Lung (tissue), 12 donors: ENCODE data around the gene C2CD2. TPM values are rescaled to one million over a fixed set of nuclear protein-coding genes. Genes with fewer than 3 reads are reported as not detected.

Experiments
- ATAC-seq: fragments of 200-7000 bp; cut with Tn5 transposase; one replicate; pipeline ENCODE4 v1.9.1; 2020; ENCODE audit warnings: moderate number of reproducible peaks; ENCODE audit not compliant: insufficient read depth, low FRiP score
- DNase-seq, 3 donors: peaks; one replicate each; pipeline ENCODE4 v3.0.0-alpha.2; 2013 to 2017
- H3K27ac ChIP-seq, 2 donors: one replicate each; pipeline ENCODE4 v1.5.1; 2013; ENCODE audit warnings: mild to moderate bottlenecking in 2 of 2, moderate library complexity in 2 of 2, control low read depth in 1 of 2, inconsistent platforms in 1 of 2, low read depth in 1 of 2, low read length in 1 of 2
- H3K27me3 ChIP-seq, 3 donors: one replicate each; pipeline ENCODE4 v1.5.1; 2013; ENCODE audit warnings: low read length in 2 of 3; ENCODE audit not compliant: control insufficient read depth in 3 of 3, insufficient read depth in 3 of 3
- H3K36me3 ChIP-seq, 4 donors: one replicate each; pipeline ENCODE4 v1.5.1; 2013; ENCODE audit warnings: low read length in 4 of 4, mild to moderate bottlenecking in 1 of 4, moderate library complexity in 1 of 4; ENCODE audit not compliant: control insufficient read depth in 4 of 4, insufficient read depth in 4 of 4
- H3K4me1 ChIP-seq, 5 donors: one replicate each; pipeline ENCODE4 v1.5.1; 2013; ENCODE audit warnings: low read length in 5 of 5, mild to moderate bottlenecking in 2 of 5, moderate library complexity in 1 of 5; ENCODE audit not compliant: control insufficient read depth in 5 of 5, insufficient read depth in 5 of 5
- H3K4me3 ChIP-seq: one replicate; pipeline ENCODE4 v1.5.1; 2013; ENCODE audit warnings: mild to moderate bottlenecking, control low read depth, moderate library complexity
- H3K9ac ChIP-seq, 2 donors: one replicate each; pipeline ENCODE4 v1.5.1; 2013; ENCODE audit warnings: low read length in 2 of 2, control low read depth in 1 of 2; ENCODE audit not compliant: insufficient read depth in 1 of 2
- H3K9me3 ChIP-seq, 4 donors: one replicate each; pipeline ENCODE4 v1.5.1; 2013; ENCODE audit warnings: low read length in 3 of 4, mild to moderate bottlenecking in 1 of 4, moderate library complexity in 1 of 4; ENCODE audit not compliant: control insufficient read depth in 4 of 4, insufficient read depth in 3 of 4
- CTCF ChIP-seq: IDR thresholded peaks from 2 replicates; pipeline ENCODE4 v1.5.1; 2012; ENCODE audit warnings: mild to moderate bottlenecking; ENCODE audit errors: control extremely low read depth, extremely low read depth
- WGBS, 2 donors: extraction: QIAGEN DNeasy Blood & Tissue Kit; methylation state at CpG; one replicate each; pipeline ENCODE4 v1.1.7; 2013; 5-methylcytosine and 5-hydroxymethylcytosine counted together
- polyA plus RNA-seq, 2 donors: library from polyadenylated mRNA; stranded (reverse); fragments of 200-250 nt; gene quantifications; one replicate each; pipeline ENCODE4 v1.2.1, GENCODE V29; 2013
- total RNA-seq, 2 donors: library from RNA; depleted of rRNA in 1 of 2; stranded (reverse); fragments of >200 nt in 1 of 2; gene quantifications; one replicate each; pipeline ENCODE4 v1.2.1, GENCODE V29; 2014 to 2021
- donor health status: control.
- donor health status: control.
- donor health status: Bipolar disorder and iron deficiency.
- donor health status: healthy.
- donor health status: DM: yes; HTN: yes; CAD: no.

C2CD2 gene
- total and polyA plus RNA-seq, 4 donors, result 7.0 to 19.5 (median 12.2) TPM

- ATAC-seq, result no peak
- Histone ChIP-seq H3K4me3 (no peak overlapping the region), H3K36me3 (no peaks in the 10 kb centered on the region), H3K9me3 (no peaks in the 10 kb centered on the region), H3K27me3 (no peaks in the 10 kb centered on the region), H3K27ac (no peak overlapping the region), H3K4me1 (peaks cover 0 to 10% (median 2%) of the 10 kb centered on the region in 5 donors), H3K9ac (no peak overlapping the region)
- WGBS, 2 donors, result 85% methylated on average over 6 of the region's 6 CpGs
- no peak for DNase-seq
- TF ChIP-seq CTCF, result no peak
Measured at GRCh38 chr21:41881051-41881450, 72.8 kb downstream of the C2CD2 start.

- WGBS, 2 donors, result 88 to 90% methylated on average over 9 of the region's 9 CpGs
- Histone ChIP-seq H3K4me3 (no peak overlapping the region), H3K4me1 (peaks cover 0 to 10% (median 2%) of the 10 kb centered on the region in 5 donors), H3K27ac (no peak overlapping the region), H3K9me3 (no peaks in the 10 kb centered on the region), H3K36me3 (no peaks in the 10 kb centered on the region), H3K27me3 (no peaks in the 10 kb centered on the region), H3K9ac (no peak overlapping the region)
- DNase-seq (no peak), ATAC-seq (no peak)
- no peak for TF ChIP-seq CTCF
Measured at GRCh38 chr21:41880153-41880552, 73.7 kb downstream of the C2CD2 start.

- H3K9me3 ChIP-seq, result no peaks in the 10 kb centered on the region
- no peaks in the 10 kb centered on the region for H3K27me3 ChIP-seq
- ATAC-seq (peak; percentile 51), DNase-seq (peak; percentile 85 to 91 (median 90))
- 1 to 2% methylated on average over 25 to 89 of the region's 89 CpGs for WGBS, 2 donors
- H3K4me1 ChIP-seq, result peaks cover 0 to 10% (median 2%) of the 10 kb centered on the region in 5 donors
- no peaks in the 10 kb centered on the region for H3K36me3 ChIP-seq
- no peak for TF ChIP-seq CTCF
- peak within 1 kb of the TSS; percentile 83 for H3K4me3 ChIP-seq
- H3K27ac ChIP-seq, result peak within 1 kb of the TSS; percentile 83 to 84
- peak within 1 kb of the TSS; percentile 70 to 80 for H3K9ac ChIP-seq
Measured at GRCh38 chr21:41879190-41879998, 74.4 kb downstream of the C2CD2 start, which contains the start of gene PRDM15. PRDM15 (minus strand) TSS chr21:41879344; CDS start chr21:41860363, 18,981 bp downstream.
